ENCODE data around the gene PDE9A. TPM values are rescaled to one million over a fixed set of nuclear protein-coding genes. Genes with fewer than 3 reads are reported as not detected.

The PDE9A gene
- polyA plus RNA-seq, 2 of the 4 experiments (the other 2 are of a cell fraction): 1.3 to 3.1 TPM

GRCh38 chr21:42764883-42765282, 111.5 kb downstream of the PDE9A start:
- ATAC-seq: no peak
- Histone ChIP-seq H3K4me2 (no peak overlapping the region), H3K4me1 (no peaks in the 10 kb centered on the region), H3K9me3 (no peaks in the 10 kb centered on the region), H3K4me3 (no peak overlapping the region), H3K27ac (no peak overlapping the region)
- no peak for DNase-seq (ENCODE audit: low read depth in 1 of 2, low spot score in 1 of 2)
- 74% methylated on average over 1 of the region's 1 CpG for WGBS (ENCODE audit: missing lambda C conversion rate)
- ChIA-PET CTCF (no interaction called here), POLR2A (no interaction called here)
- no peak for FAIRE-seq
- TF ChIP-seq POLR2AphosphoS2 (conservative IDR thresholded peaks at IDR 0.05; ENCODE audit: low read length): no peak
- no peak for TF ChIP-seq HDAC2 (IDR thresholded peaks at IDR 0.05)
- no peak for TF ChIP-seq RFX5 (IDR thresholded peaks at IDR 0.05)
- TF ChIP-seq PBX3 (IDR thresholded peaks at IDR 0.05): no peak

DNA sequence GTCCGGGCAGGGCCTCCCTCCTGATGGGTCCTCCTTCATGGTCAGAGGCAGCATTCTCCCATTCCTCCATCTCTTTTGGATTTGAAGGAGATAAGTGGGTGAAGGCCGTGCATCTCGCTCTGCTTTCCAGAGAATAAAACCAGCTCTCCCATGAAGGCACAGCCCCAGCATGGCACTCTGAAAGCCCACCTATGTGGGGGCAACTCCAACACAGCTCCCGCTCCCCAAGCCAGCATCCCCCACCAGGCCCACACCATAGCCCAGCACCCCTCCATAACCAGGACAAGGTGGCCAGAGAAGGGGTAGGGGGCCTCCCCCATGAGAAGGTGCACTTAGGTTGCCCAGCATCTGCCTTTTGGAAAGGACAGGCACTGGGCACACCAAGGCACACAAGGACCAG, 112.2 kb downstream of the PDE9A start:
- Histone ChIP-seq H3K9me3 (no peaks in the 10 kb centered on the region), H3K4me1 (no peaks in the 10 kb centered on the region), H3K4me2 (no peak overlapping the region), H3K4me3 (no peak overlapping the region), H3K27ac (no peak overlapping the region)
- DNase-seq (ENCODE audit: low read depth in 1 of 2, low spot score in 1 of 2): no peak
- ATAC-seq: no peak
- 78% methylated on average over 4 of the region's 4 CpGs for WGBS (ENCODE audit: missing lambda C conversion rate)
- TF ChIP-seq, protein P1, sequence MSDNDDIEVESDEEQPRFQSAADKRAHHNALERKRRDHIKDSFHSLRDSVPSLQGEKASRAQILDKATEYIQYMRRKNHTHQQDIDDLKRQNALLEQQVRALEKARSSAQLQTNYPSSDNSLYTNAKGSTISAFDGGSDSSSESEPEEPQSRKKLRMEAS (IDR thresholded peaks at IDR 0.05): no peak
- TF ChIP-seq, protein P2, sequence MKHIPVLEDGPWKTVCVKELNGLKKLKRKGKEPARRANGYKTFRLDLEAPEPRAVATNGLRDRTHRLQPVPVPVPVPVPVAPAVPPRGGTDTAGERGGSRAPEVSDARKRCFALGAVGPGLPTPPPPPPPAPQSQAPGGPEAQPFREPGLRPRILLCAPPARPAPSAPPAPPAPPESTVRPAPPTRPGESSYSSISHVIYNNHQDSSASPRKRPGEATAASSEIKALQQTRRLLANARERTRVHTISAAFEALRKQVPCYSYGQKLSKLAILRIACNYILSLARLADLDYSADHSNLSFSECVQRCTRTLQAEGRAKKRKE (CRISPR knock-in tag; IDR thresholded peaks at IDR 0.05; ENCODE audit: low read depth): no peak
- TF ChIP-seq SREBF2 (IDR thresholded peaks at IDR 0.05) (no peak), CHD2 (IDR thresholded peaks at IDR 0.05; ENCODE audit: low read length, partially characterized antibody) (no peak), HDAC2 (IDR thresholded peaks at IDR 0.05) (no peak), ZFP36 (IDR thresholded peaks at IDR 0.05; ENCODE audit: borderline replicate concordance, partially characterized antibody) (no peak), BHLHE40 (IDR thresholded peaks at IDR 0.05; ENCODE audit: low read depth, low read length) (no peak), TFCP2L1 (CRISPR knock-in tag; IDR thresholded peaks at IDR 0.05) (no peak), KDM5A (IDR thresholded peaks at IDR 0.05) (no peak), ZNF302 (CRISPR knock-in tag; IDR thresholded peaks at IDR 0.05) (no peak), FOSL2 (IDR thresholded peaks at IDR 0.05) (no peak), FOSL2 (CRISPR knock-in tag; IDR thresholded peaks at IDR 0.05) (no peak), CBX8 (IDR thresholded peaks at IDR 0.05) (no peak), CEBPB (IDR thresholded peaks at IDR 0.05) (no peak), HOXA7 (CRISPR knock-in tag; IDR thresholded peaks at IDR 0.05) (no peak), MYC (IDR thresholded peaks at IDR 0.05; ENCODE audit: borderline replicate concordance, low read length) (no peak), FOSB (CRISPR knock-in tag; IDR thresholded peaks at IDR 0.05) (no peak)
- TF ChIP-seq, protein P3, sequence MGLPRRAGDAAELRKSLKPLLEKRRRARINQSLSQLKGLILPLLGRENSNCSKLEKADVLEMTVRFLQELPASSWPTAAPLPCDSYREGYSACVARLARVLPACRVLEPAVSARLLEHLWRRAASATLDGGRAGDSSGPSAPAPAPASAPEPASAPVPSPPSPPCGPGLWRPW (IDR thresholded peaks at IDR 0.05): no peak
- TF ChIP-seq, protein P4, sequence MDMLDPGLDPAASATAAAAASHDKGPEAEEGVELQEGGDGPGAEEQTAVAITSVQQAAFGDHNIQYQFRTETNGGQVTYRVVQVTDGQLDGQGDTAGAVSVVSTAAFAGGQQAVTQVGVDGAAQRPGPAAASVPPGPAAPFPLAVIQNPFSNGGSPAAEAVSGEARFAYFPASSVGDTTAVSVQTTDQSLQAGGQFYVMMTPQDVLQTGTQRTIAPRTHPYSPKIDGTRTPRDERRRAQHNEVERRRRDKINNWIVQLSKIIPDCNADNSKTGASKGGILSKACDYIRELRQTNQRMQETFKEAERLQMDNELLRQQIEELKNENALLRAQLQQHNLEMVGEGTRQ (IDR thresholded peaks at IDR 0.05): no peak
- POLR2A ChIA-PET: no interaction called here
- no peak for FAIRE-seq
- CTCF ChIA-PET: no interaction called here

DNA sequence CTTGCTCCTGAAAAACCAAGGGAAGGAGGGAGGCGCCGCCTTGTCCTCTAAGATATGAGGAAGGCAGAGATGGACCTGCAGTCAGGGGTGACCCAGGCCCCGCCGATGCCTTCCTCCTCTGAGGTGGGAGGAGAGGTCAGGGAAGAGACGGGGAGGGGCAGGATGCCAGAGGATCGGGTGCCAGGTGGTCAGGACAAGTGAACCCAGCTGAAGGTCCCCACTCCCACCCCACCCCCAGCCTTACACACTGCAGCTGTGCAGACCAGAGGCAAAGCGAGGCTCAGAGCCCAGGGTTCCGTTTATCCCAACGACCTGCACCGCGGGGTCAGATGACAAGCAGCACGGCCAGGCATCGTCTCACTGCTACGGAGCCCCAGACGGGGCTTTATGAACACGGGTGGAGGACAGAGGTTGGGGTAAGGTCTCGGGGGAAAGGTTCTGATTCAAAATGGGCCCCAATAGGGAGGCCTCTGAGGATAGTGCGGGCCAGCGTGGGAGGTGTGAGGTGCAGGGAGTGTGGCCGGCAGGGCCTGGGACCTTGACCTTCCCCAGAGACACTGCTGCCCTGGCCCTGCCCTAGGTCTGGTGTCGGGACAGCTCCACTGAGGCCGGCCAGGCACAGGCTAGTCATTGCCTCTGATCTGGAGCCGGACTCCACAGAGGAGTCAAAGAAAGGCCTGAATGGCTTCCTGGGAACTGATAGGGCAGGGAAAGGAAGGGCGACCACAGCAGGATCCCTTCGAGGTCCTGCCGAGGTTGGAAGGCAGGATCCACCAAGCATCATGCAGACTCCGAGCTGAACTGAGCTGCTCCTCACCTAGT, 113.5 kb downstream of the PDE9A start:
- H3K4me1 ChIP-seq: no peaks in the 10 kb centered on the region
- ATAC-seq: no peak
- WGBS (ENCODE audit: missing lambda C conversion rate): 70% methylated on average over 9 of the region's 27 CpGs
- no peak overlapping the region for H3K4me2 ChIP-seq
- FAIRE-seq: no peak
- H3K9me3 ChIP-seq: no peaks in the 10 kb centered on the region
- ChIA-PET CTCF (no interaction called here), POLR2A (no interaction called here)
- no peak overlapping the region for H3K27ac ChIP-seq
- DNase-seq (ENCODE audit: low read depth in 1 of 2, low spot score in 1 of 2): no peak
- H3K4me3 ChIP-seq: no peak overlapping the region
- TF ChIP-seq, protein P5, sequence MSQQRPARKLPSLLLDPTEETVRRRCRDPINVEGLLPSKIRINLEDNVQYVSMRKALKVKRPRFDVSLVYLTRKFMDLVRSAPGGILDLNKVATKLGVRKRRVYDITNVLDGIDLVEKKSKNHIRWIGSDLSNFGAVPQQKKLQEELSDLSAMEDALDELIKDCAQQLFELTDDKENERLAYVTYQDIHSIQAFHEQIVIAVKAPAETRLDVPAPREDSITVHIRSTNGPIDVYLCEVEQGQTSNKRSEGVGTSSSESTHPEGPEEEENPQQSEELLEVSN (IDR thresholded peaks at IDR 0.05; ENCODE audit: borderline replicate concordance, low read depth): no peak
- TF ChIP-seq EHMT2 (IDR thresholded peaks at IDR 0.05; ENCODE audit: low read depth) (no peak), RAD21 (conservative IDR thresholded peaks at IDR 0.05 in 1 of 2, IDR thresholded peaks at IDR 0.05 in 1 of 2) (no peak), HDAC2 (IDR thresholded peaks at IDR 0.05) (no peak), ZC3H11A (IDR thresholded peaks at IDR 0.05) (no peak), FOSB (CRISPR knock-in tag; IDR thresholded peaks at IDR 0.05) (no peak), KDM5A (IDR thresholded peaks at IDR 0.05) (no peak), ESRRA (IDR thresholded peaks at IDR 0.05; ENCODE audit: borderline replicate concordance, low read length) (no peak), HOXB13 (CRISPR knock-in tag; IDR thresholded peaks at IDR 0.05; ENCODE audit: low read depth) (no peak), RARB (CRISPR knock-in tag; IDR thresholded peaks at IDR 0.05) (no peak), PHF8 (IDR thresholded peaks at IDR 0.05; ENCODE audit: borderline replicate concordance, low read depth) (no peak), HOXA7 (CRISPR knock-in tag; IDR thresholded peaks at IDR 0.05) (no peak), CHD4 (IDR thresholded peaks at IDR 0.05; ENCODE audit: borderline replicate concordance) (no peak), POLR2AphosphoS2 (conservative IDR thresholded peaks at IDR 0.05; ENCODE audit: low read length) (no peak)
- TF ChIP-seq, protein P2 (CRISPR knock-in tag; IDR thresholded peaks at IDR 0.05; ENCODE audit: low read depth): no peak

All from A549 (cell line).